ENCODE data around the gene RPS19.
A peak's percentile ranks its signal among the peaks of the same experiment; 100 is the strongest.
"Not testable (repeated sequence)": the region's sequence is repeated elsewhere in the genome, so short reads cannot be mapped to it uniquely, and the experiment has no call there.

RPS19 gene

DNA sequence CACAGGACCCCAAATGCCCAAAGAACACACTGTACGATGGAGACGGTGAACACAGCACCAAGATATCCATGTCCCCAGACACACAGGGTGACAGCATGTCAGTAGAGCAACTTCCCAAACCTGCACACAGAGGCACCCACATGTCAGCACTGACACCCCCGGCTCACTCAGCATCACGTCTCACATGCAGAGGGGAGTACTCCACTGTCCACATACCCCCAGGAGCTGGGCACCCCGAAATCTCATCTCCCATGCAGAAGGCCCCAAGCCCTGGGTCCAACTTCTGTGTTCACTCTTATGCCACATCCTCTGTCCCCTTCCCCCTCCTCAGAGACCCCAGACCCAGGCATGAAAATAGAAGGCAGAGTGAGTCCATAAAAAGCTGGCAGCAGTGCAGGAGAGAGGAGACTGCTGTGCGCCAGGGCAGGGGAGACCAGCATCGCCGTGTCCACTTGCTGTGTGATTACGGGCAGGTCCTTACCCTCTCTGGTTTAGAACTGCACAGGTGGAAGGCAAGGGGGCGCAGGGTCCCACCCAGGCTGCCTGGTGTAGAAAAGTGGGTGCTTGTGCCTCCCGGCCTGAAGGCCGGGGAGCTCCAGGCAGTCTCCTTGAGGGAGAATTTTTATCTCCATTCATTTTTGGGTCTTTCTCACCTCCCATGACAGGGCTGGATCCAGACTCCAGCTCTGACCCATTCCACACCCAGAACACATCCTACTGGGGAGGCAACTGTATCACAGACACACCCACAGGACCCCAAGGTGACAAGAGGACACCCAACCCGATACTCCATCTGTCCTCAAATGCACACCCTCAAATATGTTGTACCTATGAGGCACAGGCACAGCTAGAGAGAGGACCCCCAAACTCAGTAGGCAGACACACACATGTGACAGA is 51.2 kb downstream of the RPS19 start:
- intact Hi-C loops (cut with DNase I) = no loop called here
- DNase-seq = no peak

DNA sequence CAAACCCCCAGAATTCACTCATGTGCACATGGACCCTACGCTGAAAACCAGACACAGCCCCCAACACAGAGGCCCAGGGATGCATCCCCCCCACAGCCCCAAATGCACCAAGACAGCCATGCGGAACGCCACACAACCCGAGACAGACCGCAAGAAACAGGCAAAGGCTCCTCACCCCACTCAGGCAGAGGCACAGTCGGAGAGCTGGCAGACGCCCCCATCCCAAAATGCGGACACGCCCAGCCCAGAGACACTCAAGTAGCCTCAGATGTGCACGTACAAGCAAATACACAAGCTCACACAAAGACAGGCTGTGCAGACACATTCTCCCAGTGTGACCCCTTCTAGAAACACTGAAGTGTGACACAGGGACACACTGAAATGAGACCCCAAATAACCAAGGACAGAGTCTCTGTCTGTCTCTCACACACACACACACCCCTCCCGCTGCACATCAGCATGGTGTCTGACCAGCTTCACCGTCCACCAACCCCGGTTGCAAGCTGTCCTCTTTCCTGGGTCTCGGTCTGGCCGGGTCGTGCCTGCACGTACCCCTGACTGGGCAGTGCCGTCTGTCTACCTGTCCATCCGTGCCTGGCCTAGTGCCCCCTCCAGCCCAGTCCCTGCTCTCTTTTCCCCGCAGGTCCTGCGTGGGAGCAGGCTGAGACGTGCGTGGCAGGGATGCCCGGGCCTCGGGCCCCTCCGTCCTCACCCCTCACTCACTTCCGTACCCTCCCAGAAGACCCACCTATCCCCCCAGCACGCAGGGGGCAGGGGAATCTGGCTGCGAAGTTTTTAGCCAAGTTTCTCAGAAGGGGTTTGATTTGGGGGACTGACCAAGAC is 52.1 kb downstream of the RPS19 start:
- intact Hi-C loops (cut with DNase I) = no loop called here
- DNase-seq = no peak

DNA sequence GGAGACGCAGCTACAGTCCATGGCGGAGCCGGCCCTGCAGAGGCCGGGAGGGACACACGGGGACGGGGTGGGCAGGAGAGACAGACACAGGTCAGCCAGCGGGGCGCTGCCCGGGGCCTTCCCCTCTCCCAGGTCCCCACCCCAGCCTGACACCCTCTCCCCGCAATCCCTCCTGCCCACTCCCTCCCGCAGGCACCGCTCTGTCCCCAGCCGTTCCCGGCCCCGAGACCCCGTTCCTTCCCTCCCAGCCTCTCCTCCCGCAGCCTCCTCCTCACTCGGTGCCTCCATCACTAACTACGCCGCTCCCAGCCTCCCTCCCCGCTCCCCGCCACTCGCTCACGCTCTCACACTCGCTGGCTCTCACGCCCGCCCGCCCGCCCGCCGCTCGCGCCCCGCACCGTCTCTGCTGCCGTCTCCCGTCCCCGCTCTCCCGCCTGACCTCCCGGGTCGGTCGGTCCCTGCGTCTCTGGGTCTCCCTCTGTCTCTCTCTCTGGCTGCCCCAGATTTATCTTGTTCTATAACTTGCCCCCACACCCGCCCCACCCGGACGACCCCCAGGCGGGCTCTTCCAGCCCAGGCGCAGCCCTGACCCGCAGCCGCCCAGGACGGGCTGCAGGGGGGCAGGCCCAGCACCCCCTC is 53.0 kb downstream of the RPS19 start:
- no peak for DNase-seq
- intact Hi-C loops (cut with DNase I) = no loop called here

- intact Hi-C loops (cut with DNase I) = no loop called here
- DNase-seq = no peak
These were observed 53.7 kb downstream of the RPS19 start for GRCh38 chr19:41913538-41914423.

GRCh38 chr19:41914424-41914834 is 54.4 kb downstream of the RPS19 start:
- intact Hi-C loops (cut with DNase I); DNase-seq: not testable (repeated sequence)

DNA sequence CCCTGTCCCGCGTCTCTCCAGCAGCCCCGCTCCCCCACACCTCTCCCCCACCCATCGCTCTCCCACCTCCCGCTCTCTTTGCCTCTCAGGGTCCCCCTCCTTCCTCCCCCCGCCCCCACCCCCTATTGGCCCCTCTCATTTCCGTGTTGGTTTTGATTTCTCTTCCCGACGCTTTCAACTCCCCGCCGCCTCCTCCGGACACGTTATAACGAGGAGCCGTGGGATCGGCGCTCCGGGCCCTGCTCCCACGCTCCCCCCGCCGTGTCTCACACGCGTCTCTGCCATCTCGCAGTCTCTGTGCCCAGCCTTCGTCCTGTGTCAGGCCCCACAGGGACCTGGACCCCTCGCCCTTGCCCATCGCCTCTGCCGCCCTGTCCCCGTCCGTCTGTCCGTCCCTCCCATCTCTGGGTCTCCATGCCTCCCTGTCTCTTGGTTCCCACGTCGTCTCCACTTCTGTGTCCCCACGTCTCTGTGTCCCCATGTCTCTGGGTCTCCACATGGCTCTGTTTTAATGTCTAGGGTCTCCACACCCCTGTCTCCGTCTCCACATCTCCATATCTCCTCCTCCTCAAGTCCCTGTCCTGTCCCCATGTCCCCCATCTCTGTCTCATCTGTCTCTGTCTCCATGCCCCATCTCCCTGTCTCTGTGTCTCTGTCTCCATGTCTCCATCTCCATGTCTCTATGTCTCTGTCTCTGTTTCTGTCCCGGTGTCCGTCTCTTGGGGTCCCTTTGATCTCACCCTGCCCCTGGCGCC is 55.1 kb downstream of the RPS19 start:
- no peak for DNase-seq
- intact Hi-C loops (cut with DNase I) = no loop called here

DNA sequence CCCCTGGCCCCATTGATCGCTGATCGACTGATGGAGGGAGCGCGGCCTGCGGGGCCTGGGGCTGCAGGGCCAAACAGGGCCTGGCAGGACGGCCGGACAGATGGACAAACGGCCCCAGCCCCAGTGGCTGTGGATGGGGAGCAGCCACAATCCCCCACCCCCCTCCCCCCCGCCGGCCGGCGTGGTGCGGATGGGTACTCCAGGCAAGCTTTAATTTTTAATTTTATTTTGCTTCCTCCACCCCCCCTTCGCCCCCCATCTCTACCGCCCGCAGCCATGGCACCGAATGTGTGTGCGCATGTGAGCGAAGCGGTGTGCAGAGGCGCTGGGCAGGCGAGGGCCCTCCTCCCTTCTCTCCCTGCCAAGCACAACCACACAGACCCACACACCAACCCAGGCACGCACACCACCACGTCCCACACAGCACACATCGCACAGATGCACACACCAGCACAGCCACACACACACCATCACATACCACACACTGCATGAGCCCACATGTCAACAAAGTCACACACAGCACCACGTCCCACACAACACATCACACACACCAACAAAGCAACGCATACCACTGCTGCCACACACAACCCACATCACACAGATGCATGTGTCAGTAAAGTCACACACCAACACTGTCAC is 55.8 kb downstream of the RPS19 start:
- intact Hi-C loops (cut with DNase I) = no loop called here
- no peak for DNase-seq

DNA sequence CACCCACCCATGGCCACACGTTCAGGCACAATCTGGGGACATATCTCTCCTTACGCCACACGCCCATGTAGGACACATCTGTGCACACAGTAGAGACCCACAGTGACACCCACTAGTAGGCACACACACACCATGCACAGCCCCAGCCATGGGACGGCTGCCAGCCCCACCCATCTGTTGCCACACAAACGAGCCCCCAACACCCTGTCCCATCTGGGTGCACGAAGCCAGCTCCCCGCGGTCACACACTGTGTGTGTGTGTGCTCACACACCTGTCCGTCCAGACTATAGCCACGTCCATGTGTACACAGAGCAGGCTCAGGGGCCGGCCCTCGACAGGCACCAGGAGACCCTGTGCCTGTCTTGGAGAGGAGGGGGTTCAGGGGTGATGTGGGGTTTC is 57.6 kb downstream of the RPS19 start:
- DNase-seq = no peak
- intact Hi-C loops (cut with DNase I) = no loop called here

GRCh38 chr19:41918095-41918494 is 58.0 kb downstream of the RPS19 start:
- intact Hi-C loops (cut with DNase I) = no loop called here
- peak in 1 of 10 donors; percentile 1 for DNase-seq

DNA sequence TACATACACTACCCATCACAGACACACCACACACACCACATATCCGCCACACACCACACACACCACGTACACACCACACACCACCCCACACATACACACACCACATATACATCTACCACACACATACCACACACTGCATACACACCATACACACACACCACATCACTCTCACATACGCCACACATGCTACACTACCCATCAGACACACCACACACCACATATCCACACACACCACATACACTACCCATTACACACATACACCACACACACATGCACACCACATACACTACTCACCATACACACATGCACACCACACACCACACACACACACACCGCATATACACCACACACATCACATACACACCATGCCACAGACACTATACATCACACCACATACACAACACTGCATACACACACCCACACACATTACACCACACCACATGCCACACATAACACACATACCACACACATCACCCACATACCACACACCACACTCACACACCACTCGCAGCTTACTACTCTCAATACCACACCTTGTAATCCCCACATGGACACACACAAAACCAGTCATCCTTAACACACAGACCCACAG is 58.7 kb downstream of the RPS19 start:
- intact Hi-C loops (cut with DNase I) = no loop called here
- DNase-seq = no peak

- intact Hi-C loops (cut with DNase I) = no loop called here
- peak in 1 of 10 donors; percentile 25 for DNase-seq
These were observed 60.1 kb downstream of the RPS19 start for GRCh38 chr19:41919948-41920712.

DNA sequence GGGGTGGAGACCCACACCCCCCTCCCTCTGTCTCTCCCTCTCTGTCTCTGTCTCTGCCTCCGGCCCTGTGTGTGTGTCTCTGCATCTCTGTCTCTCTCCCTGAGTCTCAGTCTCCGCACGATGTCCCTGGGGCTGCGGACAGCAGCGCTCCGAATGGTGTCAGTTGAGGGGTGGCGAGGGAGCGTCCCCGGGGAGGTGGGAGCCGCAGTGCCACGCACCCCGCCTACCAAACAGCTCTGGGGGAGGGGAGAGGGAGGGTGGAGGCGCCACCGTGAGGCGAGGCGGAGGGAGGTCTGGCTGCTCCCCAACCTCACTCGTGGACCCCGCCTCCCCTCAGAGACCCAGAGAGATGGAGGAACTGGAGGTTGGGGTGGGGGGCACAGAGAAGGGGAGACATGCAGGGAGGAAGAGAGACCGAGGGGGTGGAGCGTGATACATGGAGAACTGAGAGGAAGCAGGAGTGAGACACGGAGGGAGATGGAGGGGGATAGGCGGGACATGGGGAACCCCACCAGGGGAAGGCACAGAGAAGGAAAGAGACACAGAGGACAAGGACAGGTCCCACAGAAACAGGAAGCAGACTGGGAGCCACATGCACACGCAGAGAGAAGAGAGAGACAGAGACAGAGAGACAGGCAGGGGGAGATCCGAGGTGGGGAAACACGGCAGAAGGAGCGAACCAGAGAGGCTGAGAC is 61.0 kb downstream of the RPS19 start:
- intact Hi-C loops (cut with DNase I) = no loop called here
- peak in 1 of 10 donors; percentile 23 for DNase-seq

GRCh38 chr19:41921577-41922576 is 61.8 kb downstream of the RPS19 start:
- intact Hi-C loops (cut with DNase I) = no loop called here

More at GRCh38 chr19:41921577-41922576, 61.8 kb downstream of the RPS19 start:
- DNase-seq = no peak
